ENCODE data around the gene RELA. TPM values are rescaled to one million over a fixed set of nuclear protein-coding genes. Genes with fewer than 3 reads are reported as not detected.
"Not testable (repeated sequence)": the region's sequence is repeated elsewhere in the genome, so short reads cannot be mapped to it uniquely, and the experiment has no call there.

Gene RELA
- total RNA-seq, 6 experiments from 2014 or later, result 66.9 to 72.7 (median 69.5) TPM

- Mint-ChIP-seq H3K36me3 (ENCODE audit: low read depth) (peaks cover 8% of the 10 kb centered on the region), H3K4me1 (ENCODE audit: low read depth) (peaks cover 48% of the 10 kb centered on the region), H3K27me3 (ENCODE audit: insufficient read depth) (peaks cover 5% of the 10 kb centered on the region; the same call in 1 of the 2 replicates), H3K9me3 (no peaks in the 10 kb centered on the region), H3K4me3 (no peak overlapping the region), H3K27ac (no peak overlapping the region; the same call in 1 of the 2 replicates)
- no peak for TF ChIP-seq CTCF (IDR thresholded peaks at IDR 0.05)
- no peak for DNase-seq
Observed at GRCh38 chr11:65642014-65642671, 20.6 kb downstream of the RELA start.

DNA sequence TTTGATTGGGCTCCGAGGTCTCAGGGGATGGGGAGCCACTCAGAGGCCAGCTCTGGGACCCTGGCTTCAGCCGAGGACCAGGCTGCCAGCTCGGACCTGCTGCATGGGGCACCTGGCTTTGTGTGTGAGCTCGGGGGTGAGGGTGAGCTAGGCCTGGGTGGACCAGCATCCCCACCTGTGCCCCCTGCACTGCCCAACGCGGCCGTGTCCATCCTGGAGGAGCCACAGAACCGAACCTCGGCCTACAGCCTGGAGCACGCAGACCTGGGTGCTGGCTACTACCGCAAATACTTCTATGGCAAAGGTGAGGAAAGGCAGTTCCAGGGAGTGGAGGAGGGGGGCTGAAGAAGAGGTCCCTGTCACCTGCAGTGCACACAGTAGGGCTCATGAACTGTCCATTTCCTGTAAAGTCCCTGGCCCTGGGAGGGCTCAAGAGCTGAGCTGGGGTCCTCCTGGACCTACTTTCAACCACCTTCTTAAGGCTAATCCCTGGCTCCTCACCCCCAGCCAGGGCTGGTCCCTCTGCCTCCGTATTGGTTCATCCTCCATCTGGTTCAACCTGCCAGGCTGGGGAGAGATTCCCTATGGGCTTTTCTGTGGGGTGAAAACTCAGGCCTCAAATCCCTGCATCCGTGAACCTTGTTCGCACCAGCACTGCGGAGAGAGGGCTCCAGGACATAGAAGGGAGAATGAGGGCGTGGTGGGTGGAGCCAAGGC, 21.3 kb downstream of the RELA start:
- TF ChIP-seq CTCF (IDR thresholded peaks at IDR 0.05), result no peak
- no peak overlapping the region for H3K4me3 Mint-ChIP-seq
- peaks cover 53% of the 10 kb centered on the region for H3K4me1 Mint-ChIP-seq (ENCODE audit: low read depth)
- no peaks in the 10 kb centered on the region for H3K9me3 Mint-ChIP-seq
- DNase-seq, result no peak
- no peak overlapping the region; the same call in 1 of the 2 replicates for H3K27ac Mint-ChIP-seq
- peaks cover 5% of the 10 kb centered on the region; the same call in 1 of the 2 replicates for H3K27me3 Mint-ChIP-seq (ENCODE audit: insufficient read depth)
- peaks cover 8% of the 10 kb centered on the region for H3K36me3 Mint-ChIP-seq (ENCODE audit: low read depth)

DNA sequence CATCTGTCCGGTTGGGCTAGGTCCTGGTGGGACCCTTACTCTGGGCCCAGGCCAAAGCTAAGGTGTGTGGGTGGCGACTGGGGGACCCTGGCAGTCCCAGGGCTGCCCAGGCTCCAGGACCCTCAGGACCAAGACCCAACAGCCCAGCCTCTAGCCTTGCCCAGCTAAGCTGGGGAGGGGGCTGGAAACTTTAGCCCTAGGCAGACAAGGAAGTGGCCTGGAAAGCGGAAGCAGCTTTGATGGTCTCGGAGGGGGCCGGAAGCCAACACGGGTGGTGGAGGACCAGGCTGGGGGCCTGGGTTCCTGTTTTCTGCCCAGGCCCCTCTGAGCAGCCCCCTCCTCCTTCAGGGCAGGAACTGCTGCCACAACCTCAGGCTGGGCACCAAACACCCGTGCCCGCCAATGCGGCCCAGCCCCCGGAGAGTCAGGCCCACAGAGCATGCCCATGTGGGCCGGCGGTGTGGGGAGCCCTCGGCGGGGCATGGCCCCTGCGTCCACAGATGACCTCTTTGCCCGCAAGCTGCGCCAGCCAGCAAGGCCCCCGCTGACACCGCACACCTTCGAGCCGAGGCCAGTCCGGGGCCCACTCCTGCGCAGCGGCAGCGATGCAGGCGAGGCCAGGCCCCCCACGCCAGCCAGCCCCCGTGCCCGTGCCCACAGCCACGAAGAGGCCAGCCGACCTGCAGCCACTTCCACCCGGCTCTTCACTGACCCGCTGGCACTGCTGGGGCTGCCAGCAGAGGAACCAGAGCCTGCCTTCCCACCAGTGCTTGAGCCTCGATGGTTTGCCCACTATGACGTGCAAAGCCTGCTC, 22.0 kb downstream of the RELA start:
- no peak for DNase-seq
- TF ChIP-seq CTCF (IDR thresholded peaks at IDR 0.05), result no peak
- no peak overlapping the region for H3K27ac Mint-ChIP-seq
- H3K9me3 Mint-ChIP-seq, result no peaks in the 10 kb centered on the region
- peaks cover 5% of the 10 kb centered on the region; the same call in 1 of the 2 replicates for H3K27me3 Mint-ChIP-seq (ENCODE audit: insufficient read depth)
- H3K36me3 Mint-ChIP-seq (ENCODE audit: low read depth), result peaks cover 4% of the 10 kb centered on the region
- H3K4me1 Mint-ChIP-seq (ENCODE audit: low read depth), result peaks cover 50% of the 10 kb centered on the region
- no peak overlapping the region for H3K4me3 Mint-ChIP-seq

- TF ChIP-seq CTCF (IDR thresholded peaks at IDR 0.05), result no peak
- Mint-ChIP-seq H3K27me3 (ENCODE audit: insufficient read depth) (peaks cover 3% of the 10 kb centered on the region; the same call in 1 of the 2 replicates), H3K4me1 (ENCODE audit: low read depth) (peaks cover 43% of the 10 kb centered on the region), H3K9me3 (no peaks in the 10 kb centered on the region), H3K36me3 (ENCODE audit: low read depth) (no peaks in the 10 kb centered on the region; the same call in 1 of the 2 replicates), H3K4me3 (no peak overlapping the region), H3K27ac (no peak overlapping the region)
- no peak for DNase-seq
Observed at GRCh38 chr11:65639623-65640482, 22.9 kb downstream of the RELA start.

DNA sequence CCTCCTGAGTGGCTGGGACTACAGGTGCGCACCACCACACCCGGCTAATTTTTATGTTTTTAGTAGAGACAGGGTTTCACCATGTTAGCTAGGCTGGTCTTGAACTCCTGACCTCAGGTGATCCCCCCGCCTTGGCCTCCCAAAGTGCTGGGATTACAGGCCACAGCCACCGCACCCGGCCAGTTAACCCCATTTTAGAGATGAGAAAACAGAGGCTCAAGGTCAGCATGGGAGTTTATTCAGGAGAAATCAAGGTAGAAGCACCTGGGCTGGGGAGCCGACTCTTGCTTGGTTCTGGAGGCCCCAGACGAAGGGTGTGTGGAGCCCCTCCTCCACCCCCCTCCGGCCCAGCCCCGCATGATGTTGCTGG, 23.5 kb downstream of the RELA start:
- H3K36me3 Mint-ChIP-seq (ENCODE audit: low read depth); DNase-seq; H3K27me3 Mint-ChIP-seq (ENCODE audit: insufficient read depth); H3K9me3 Mint-ChIP-seq: not testable (repeated sequence)
- Mint-ChIP-seq H3K4me3 (peak overlapping the region; percentile 88), H3K4me1 (ENCODE audit: low read depth) (peaks cover 37% of the 10 kb centered on the region), H3K27ac (0 out of 2 replicates have a peak overlapping the region, but pooled peaks have one; percentile 56)

Data from HFFc6 (cell line).